AG04450 (cell line): ENCODE measurements around the gene KIDINS220. TPM values are rescaled to one million over a fixed set of nuclear protein-coding genes. Genes with fewer than 3 reads are reported as not detected.

ENCODE experiments used
- CTCF ChIA-PET: fragments of 300-600, 350-600 bp; formaldehyde crosslinking; extraction: SDS; loops from one replicate; lab custom pipeline; 2022; ENCODE audit warnings: antibody characterized with exemption, inconsistent platforms; lab: Charles Lee
- POLR2A ChIA-PET: fragments of 350-600 bp; formaldehyde crosslinking; extraction: SDS; loops from one replicate; lab custom pipeline; 2021; ENCODE audit warnings: antibody characterized with exemption, inconsistent platforms; lab: Yijun Ruan, JAX
- DNase-seq: peaks from one replicate; pipeline ENCODE4 v3.0.0-alpha.2; 2011; ENCODE audit warnings: low read depth, low spot score
- H3K27ac ChIP-seq: one replicate; pipeline ENCODE4 v1.5.1; 2012; ENCODE audit warnings: low read depth, low read length, control low read depth
- H3K27me3 ChIP-seq: one replicate; pipeline ENCODE4 v1.6.0; 2012; ENCODE audit warnings: low read length; ENCODE audit not compliant: control insufficient read depth, insufficient read depth
- H3K4me3 ChIP-seq: 2 replicates; pipeline ENCODE4 v1.5.1; 2011; ENCODE audit warnings: mild to moderate bottlenecking, low read depth, low read length, control low read depth
- H3K9me3 ChIP-seq: 2 replicates; pipeline ENCODE4 v1.5.1; 2012; ENCODE audit warnings: low read length; ENCODE audit not compliant: control insufficient read depth, insufficient read depth
- CTCF ChIP-seq: IDR thresholded peaks from 2 replicates; pipeline ENCODE4 v1.5.1; 2011; ENCODE audit warnings: low read depth, low read length, control low read depth, inconsistent platforms
- polyA plus RNA-seq: library from polyadenylated mRNA; depleted of rRNA; stranded (reverse); fragments of >200 nt; gene quantifications from 2 replicates; pipeline ENCODE4 v1.2.3, GENCODE V29; 2011

The KIDINS220 gene
- polyA plus RNA-seq, 1 experiment = 64.7 TPM

- ChIA-PET POLR2A (interaction anchor here (0.5 kb wide), 1 partner anchor 152 kb away, joined by 5 read pairs; the partner anchor contains the start of gene KIDINS220), CTCF (interaction anchor here (1.7 kb wide), 1 partner anchor 1260 kb away, joined by 4 read pairs; no protein-coding TSS in a partner anchor)
- no peaks in the 10 kb centered on the region for H3K27me3 ChIP-seq
- no peak for DNase-seq
- peak; percentile 78 for TF ChIP-seq CTCF
- H3K27ac ChIP-seq = no peak overlapping the region
- H3K4me3 ChIP-seq = peak overlapping the region; percentile 59; the same call in 1 of the 2 replicates
- H3K9me3 ChIP-seq = no peaks in the 10 kb centered on the region
Observed at GRCh38 chr2:8685697-8686358, 151.6 kb downstream of the KIDINS220 start.

- Histone ChIP-seq H3K9me3 (no peaks in the 10 kb centered on the region), H3K27ac (peak overlapping the region; percentile 33), H3K4me3 (peak overlapping the region; percentile 59), H3K27me3 (no peaks in the 10 kb centered on the region)
- ChIA-PET CTCF (interaction anchor here (0.6 to 1.7 kb wide), 4 partner anchors 197 to 1259 kb away, joined by 3 to 4 read pairs (median 3); no protein-coding TSS in a partner anchor), POLR2A (interaction anchor here (0.5 kb wide), 1 partner anchor 152 kb away, joined by 5 read pairs; the partner anchor contains the start of gene KIDINS220)
- no peak for TF ChIP-seq CTCF
- DNase-seq = no peak
Observed at GRCh38 chr2:8684878-8685696, 152.3 kb downstream of the KIDINS220 start.

- no peaks in the 10 kb centered on the region for H3K27me3 ChIP-seq
- no peak for DNase-seq
- no peak for TF ChIP-seq CTCF
- peak overlapping the region; percentile 33 for H3K27ac ChIP-seq
- ChIA-PET POLR2A (no interaction called here), CTCF (interaction anchor here (0.6 to 1.7 kb wide), 7 partner anchors 48 to 1258 kb away, joined by 3 to 8 read pairs (median 3); no protein-coding TSS in a partner anchor)
- H3K4me3 ChIP-seq = peak overlapping the region; percentile 59
- H3K9me3 ChIP-seq = no peaks in the 10 kb centered on the region
Observed at GRCh38 chr2:8684540-8684877, 152.9 kb downstream of the KIDINS220 start.

GRCh38 chr2:8682719-8683667 lies 154.4 kb downstream of the KIDINS220 start:
- ChIA-PET POLR2A (interaction anchor here (0.7 to 5.0 kb wide), 27 partner anchors 10 to 1264 kb away, joined by 3 to 90 read pairs (median 5); no protein-coding TSS in a partner anchor), CTCF (interaction anchor here (0.7 to 3.6 kb wide), 2 partner anchors 148 to 1255 kb away, joined by 3 to 19 read pairs; no protein-coding TSS in a partner anchor)
- DNase-seq = no peak
- peak overlapping the region; percentile 86 for H3K4me3 ChIP-seq
- no peaks in the 10 kb centered on the region for H3K27me3 ChIP-seq
- no peak for TF ChIP-seq CTCF
- H3K9me3 ChIP-seq = no peaks in the 10 kb centered on the region
- H3K27ac ChIP-seq = peak overlapping the region; percentile 25
